Neural cell (in vitro differentiated cells): ENCODE measurements around the gene CCR6. TPM values are rescaled to one million over a fixed set of nuclear protein-coding genes. Genes with fewer than 3 reads are reported as not detected.

Experiments used
- H2AFZ ChIP-seq: fragments of 200-600, 300-800 bp; sonication (generic), shearing (Covaris generic); 2 replicates; pipeline ENCODE4 v1.6.0; 2014; ENCODE audit warnings: low read depth, mild to moderate bottlenecking, antibody characterized with exemption, low read length, moderate library complexity
- H3F3A ChIP-seq: fragments of 200-600 bp; shearing (Covaris generic); 2 replicates; pipeline ENCODE4 v1.6.1; 2016; ENCODE audit warnings: mild to moderate bottlenecking, moderate library complexity, mixed read lengths, antibody characterized with exemption, low read length; ENCODE audit not compliant: insufficient read depth, poor library complexity, severe bottlenecking
- H3K27ac ChIP-seq: fragments of 200-600, 300-800 bp; sonication (generic), shearing (Covaris generic); 2 replicates; pipeline ENCODE4 v1.5.1; 2014; ENCODE audit warnings: mild to moderate bottlenecking, low read length, moderate library complexity
- H3K27me3 ChIP-seq: fragments of 300-800, 200-600 bp; sonication (generic), shearing (Covaris generic); 2 replicates; pipeline ENCODE4 v1.6.0; 2014; ENCODE audit warnings: mild to moderate bottlenecking, low read depth, low read length, moderate library complexity; ENCODE audit not compliant: insufficient read depth
- H3K36me3 ChIP-seq: fragments of 300-800, 200-600 bp; sonication (generic), shearing (Covaris generic); 2 replicates; pipeline ENCODE4 v1.5.1; 2014; ENCODE audit warnings: mild to moderate bottlenecking, antibody characterized with exemption, low read length, moderate library complexity; ENCODE audit not compliant: insufficient read depth
- H3K4me2 ChIP-seq: fragments of 300-800, 200-600 bp; sonication (generic), shearing (Covaris generic); 2 replicates; pipeline ENCODE4 v1.6.0; 2014; ENCODE audit warnings: mild to moderate bottlenecking, low read length
- H3K4me3 ChIP-seq: fragments of 300-800, 200-600 bp; sonication (generic), shearing (Covaris generic); 2 replicates; pipeline ENCODE4 v1.5.1; 2014; ENCODE audit warnings: mild to moderate bottlenecking, low read length, moderate library complexity
- H3K79me2 ChIP-seq: fragments of 200-600 bp; shearing (Covaris generic); replicated peaks from 2 replicates; pipeline ENCODE4 v1.6.0; 2014; ENCODE audit warnings: mild to moderate bottlenecking, low read length, moderate library complexity; ENCODE audit not compliant: insufficient read depth
- H3K9ac ChIP-seq: fragments of 300-800, 200-600 bp; sonication (generic), shearing (Covaris generic); 2 replicates; pipeline ENCODE4 v1.6.1; 2016; ENCODE audit warnings: mild to moderate bottlenecking, low read length, mixed read lengths
- H3K9me2 ChIP-seq: fragments of 200-600 bp; shearing (Covaris generic); 2 replicates; pipeline ENCODE4 v1.6.1; 2016; ENCODE audit warnings: mild to moderate bottlenecking, low read length, mixed read lengths; ENCODE audit not compliant: insufficient read depth
- H3K9me3 ChIP-seq: fragments of 200-600, 300-800 bp; sonication (generic), shearing (Covaris generic); 2 replicates; pipeline ENCODE4 v1.6.1; 2016; ENCODE audit warnings: mild to moderate bottlenecking, mixed run types, low read length, moderate library complexity, mixed read lengths
- H4K20me1 ChIP-seq: fragments of 200-600 bp; shearing (Covaris generic); 2 replicates; pipeline ENCODE4 v1.6.1; 2016; ENCODE audit warnings: mild to moderate bottlenecking, mixed run types; ENCODE audit not compliant: insufficient read depth
- EP300 ChIP-seq: fragments of 450-650 bp; conservative IDR thresholded peaks from 2 replicates; pipeline ENCODE4 v1.6.1; 2014; ENCODE audit warnings: antibody characterized with exemption, mild to moderate bottlenecking, moderate library complexity; ENCODE audit not compliant: poor library complexity, severe bottlenecking
- EZH2 ChIP-seq: fragments of 200-600, 300-800 bp; shearing (Covaris generic), sonication (generic); IDR thresholded peaks from 2 replicates; pipeline ENCODE4 v1.6.1; 2014; ENCODE audit warnings: antibody characterized with exemption, low read length, borderline replicate concordance, mild to moderate bottlenecking; ENCODE audit not compliant: insufficient read depth, poor library complexity, severe bottlenecking
- MXI1 ChIP-seq: fragments of 450-650 bp; conservative IDR thresholded peaks from 2 replicates; pipeline ENCODE4 v1.6.1; 2014; ENCODE audit warnings: antibody characterized with exemption, mild to moderate bottlenecking; ENCODE audit not compliant: poor library complexity, severe bottlenecking
- POLR2AphosphoS5 ChIP-seq: IDR thresholded peaks from 2 replicates; pipeline ENCODE4 v1.6.1; 2012
- RAD21 ChIP-seq: fragments of 450-650 bp; conservative IDR thresholded peaks from 2 replicates; pipeline ENCODE4 v1.6.1; 2014; ENCODE audit warnings: antibody characterized with exemption, mild to moderate bottlenecking, moderate library complexity
- REST ChIP-seq: IDR thresholded peaks from 2 replicates; pipeline ENCODE4 v1.6.1; 2012; ENCODE audit warnings: borderline replicate concordance
- SMC3 ChIP-seq: fragments of 450-650 bp; conservative IDR thresholded peaks from 2 replicates; pipeline ENCODE4 v1.6.1; 2014; ENCODE audit warnings: antibody characterized with exemption, mild to moderate bottlenecking, moderate library complexity; ENCODE audit not compliant: poor library complexity
- TAF1 ChIP-seq: IDR thresholded peaks from 2 replicates; pipeline ENCODE4 v1.6.1; 2012; ENCODE audit warnings: low read depth
- polyA plus RNA-seq: library from polyadenylated mRNA; depleted of rRNA; stranded (reverse); fragments of >200 nt; gene quantifications from 2 replicates; pipeline ENCODE4 v1.2.3, GENCODE V29; 2014
- TF ChIP-seq, protein P1 (sequence below): fragments of 450-650 bp; IDR thresholded peaks from 2 replicates; pipeline ENCODE4 v1.5.1; 2014; ENCODE audit warnings: antibody characterized with exemption, mild to moderate bottlenecking, moderate library complexity; ENCODE audit not compliant: poor library complexity, severe bottlenecking

The CCR6 gene
- polyA plus RNA-seq, 1 donor from 2014 or later, result not detected

DNA sequence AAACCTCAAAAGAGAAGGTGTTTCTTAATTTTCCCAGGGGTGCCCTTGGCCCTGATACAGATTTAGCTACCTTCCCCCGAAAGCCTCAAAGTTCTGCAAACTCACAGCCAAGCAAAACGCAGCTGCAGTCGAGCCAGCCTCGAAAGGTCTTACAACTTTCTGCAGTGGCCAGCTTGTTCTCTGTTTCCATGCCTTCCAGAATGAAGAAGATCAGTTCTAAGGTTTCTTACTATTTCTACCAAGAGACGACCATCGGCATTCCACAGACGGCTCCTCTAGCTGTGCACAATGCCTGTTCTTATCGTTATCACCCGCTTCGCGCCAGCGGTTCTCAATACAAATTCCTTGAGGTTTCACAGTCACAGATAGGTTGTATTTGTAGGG is 28.5 kb upstream of the CCR6 start:
- no peak overlapping the region for H3K27ac ChIP-seq
- no peak overlapping the region for H3K9ac ChIP-seq
- no peaks in the 10 kb centered on the region for H3K79me2 ChIP-seq
- no peak overlapping the region for H3K4me2 ChIP-seq
- H3K4me3 ChIP-seq, result no peak overlapping the region
- no peak overlapping the region for H2AFZ ChIP-seq
- no peaks in the 10 kb centered on the region for H3K36me3 ChIP-seq
- no peaks in the 10 kb centered on the region for H4K20me1 ChIP-seq
- no peaks in the 10 kb centered on the region for H3K9me2 ChIP-seq
- no peaks in the 10 kb centered on the region for H3K9me3 ChIP-seq
- H3K27me3 ChIP-seq, result no peaks in the 10 kb centered on the region
- H3F3A ChIP-seq, result no peaks in the 10 kb centered on the region
- TF ChIP-seq POLR2AphosphoS5, result no peak
- no peak for TF ChIP-seq SMC3
- TF ChIP-seq, protein P1, sequence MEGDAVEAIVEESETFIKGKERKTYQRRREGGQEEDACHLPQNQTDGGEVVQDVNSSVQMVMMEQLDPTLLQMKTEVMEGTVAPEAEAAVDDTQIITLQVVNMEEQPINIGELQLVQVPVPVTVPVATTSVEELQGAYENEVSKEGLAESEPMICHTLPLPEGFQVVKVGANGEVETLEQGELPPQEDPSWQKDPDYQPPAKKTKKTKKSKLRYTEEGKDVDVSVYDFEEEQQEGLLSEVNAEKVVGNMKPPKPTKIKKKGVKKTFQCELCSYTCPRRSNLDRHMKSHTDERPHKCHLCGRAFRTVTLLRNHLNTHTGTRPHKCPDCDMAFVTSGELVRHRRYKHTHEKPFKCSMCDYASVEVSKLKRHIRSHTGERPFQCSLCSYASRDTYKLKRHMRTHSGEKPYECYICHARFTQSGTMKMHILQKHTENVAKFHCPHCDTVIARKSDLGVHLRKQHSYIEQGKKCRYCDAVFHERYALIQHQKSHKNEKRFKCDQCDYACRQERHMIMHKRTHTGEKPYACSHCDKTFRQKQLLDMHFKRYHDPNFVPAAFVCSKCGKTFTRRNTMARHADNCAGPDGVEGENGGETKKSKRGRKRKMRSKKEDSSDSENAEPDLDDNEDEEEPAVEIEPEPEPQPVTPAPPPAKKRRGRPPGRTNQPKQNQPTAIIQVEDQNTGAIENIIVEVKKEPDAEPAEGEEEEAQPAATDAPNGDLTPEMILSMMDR, result no peak
- no peak for TF ChIP-seq TAF1
- no peak for TF ChIP-seq MXI1
- no peak for TF ChIP-seq EP300
- TF ChIP-seq RAD21, result no peak
- no peak for TF ChIP-seq REST
- no peak for TF ChIP-seq EZH2

DNA sequence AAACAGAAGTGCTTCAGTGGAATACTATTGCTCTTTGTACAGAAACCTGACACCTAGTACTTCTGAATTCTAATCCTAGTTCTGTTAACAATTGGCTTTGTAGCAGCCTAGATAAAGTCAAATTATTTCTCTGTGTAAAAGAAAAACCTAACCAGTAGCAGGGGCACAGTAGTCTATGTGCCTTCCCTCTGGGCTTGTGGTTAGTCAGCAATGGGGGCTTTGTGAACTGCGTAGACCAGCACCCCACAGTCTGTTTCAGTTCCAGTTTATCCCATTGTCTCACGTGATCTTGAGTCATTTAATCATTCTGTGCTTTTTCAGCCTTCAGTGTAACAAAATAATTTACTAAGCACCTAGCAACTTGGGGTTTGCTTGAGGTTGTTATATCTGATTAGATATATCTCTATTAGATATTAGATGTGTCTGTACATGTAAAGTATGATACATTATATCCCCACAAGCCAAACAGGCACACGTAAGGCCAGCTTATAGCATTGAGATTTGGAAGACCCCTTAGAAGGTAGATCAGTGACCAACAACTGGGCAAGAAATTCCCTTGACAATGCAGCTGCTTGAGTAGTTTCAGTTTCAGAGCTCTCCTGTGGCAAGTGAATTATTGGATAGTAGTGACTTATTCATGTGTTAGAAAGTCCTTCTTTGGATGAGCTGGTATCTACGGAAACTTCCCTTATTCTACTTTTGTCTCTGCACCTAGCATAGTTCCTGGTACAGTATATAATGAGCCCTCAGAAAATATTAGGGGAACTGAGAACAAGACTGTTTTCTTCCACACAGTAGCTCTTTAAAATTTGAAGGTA is 27.9 kb upstream of the CCR6 start:
- no peaks in the 10 kb centered on the region for H3K9me3 ChIP-seq
- no peaks in the 10 kb centered on the region for H3K9me2 ChIP-seq
- TF ChIP-seq POLR2AphosphoS5, result no peak
- no peak for TF ChIP-seq EP300
- no peak for TF ChIP-seq EZH2
- TF ChIP-seq, protein P1, result no peak
- TF ChIP-seq MXI1, result no peak
- H3K4me3 ChIP-seq, result no peak overlapping the region
- H3K27me3 ChIP-seq, result no peaks in the 10 kb centered on the region
- H3K4me2 ChIP-seq, result no peak overlapping the region
- H3K27ac ChIP-seq, result no peak overlapping the region
- no peak overlapping the region for H3K9ac ChIP-seq
- H4K20me1 ChIP-seq, result no peaks in the 10 kb centered on the region
- H3K79me2 ChIP-seq, result no peaks in the 10 kb centered on the region
- no peak overlapping the region for H2AFZ ChIP-seq
- no peaks in the 10 kb centered on the region for H3K36me3 ChIP-seq
- no peaks in the 10 kb centered on the region for H3F3A ChIP-seq
